ENCODE data around the gene IGF2R. TPM values are rescaled to one million over a fixed set of nuclear protein-coding genes. Genes with fewer than 3 reads are reported as not detected.

IGF2R gene
- total and polyA plus RNA-seq, 2 of the 13 experiments (the other 11 are each of a cell fraction or from before 2014, with no cell fraction given): 38.3 to 70.0 TPM

- no peak for TF ChIP-seq RERE (CRISPR knock-in tag; IDR thresholded peaks at IDR 0.05; ENCODE audit: low read depth)
- TF ChIP-seq TFDP1 (CRISPR knock-in tag; IDR thresholded peaks at IDR 0.05; ENCODE audit: borderline replicate concordance): no peak
- TF ChIP-seq RNF2 (conservative IDR thresholded peaks at IDR 0.05; ENCODE audit: low read depth): no peak
- no peak for TF ChIP-seq ZNF580 (CRISPR knock-in tag; IDR thresholded peaks at IDR 0.05; ENCODE audit: borderline replicate concordance, low read depth)
- TF ChIP-seq ZNF230 (CRISPR knock-in tag; IDR thresholded peaks at IDR 0.05): no peak
- TF ChIP-seq HNRNPUL1 (IDR thresholded peaks at IDR 0.05; ENCODE audit: low read depth, low read length): no peak
- TF ChIP-seq ZUFSP (CRISPR knock-in tag; IDR thresholded peaks at IDR 0.05; ENCODE audit: borderline replicate concordance): no peak
- TF ChIP-seq KLF12 (CRISPR knock-in tag; IDR thresholded peaks at IDR 0.05; ENCODE audit: borderline replicate concordance): no peak
- TF ChIP-seq NFRKB (IDR thresholded peaks at IDR 0.05): no peak
- TF ChIP-seq TEAD3 (CRISPR knock-in tag; optimal IDR thresholded peaks at IDR 0.05; ENCODE audit: borderline replicate concordance): no peak
- TF ChIP-seq PAF1 (CRISPR knock-in tag; IDR thresholded peaks at IDR 0.05): no peak
- TF ChIP-seq ZBTB49 (CRISPR knock-in tag; IDR thresholded peaks at IDR 0.05; ENCODE audit: borderline replicate concordance): no peak
- TF ChIP-seq FOXP4 (CRISPR knock-in tag; IDR thresholded peaks at IDR 0.05): no peak
- TF ChIP-seq POLR2A (IDR thresholded peaks at IDR 0.05; ENCODE audit: insufficient read depth in 1 of 2, low read depth in 2 of 2, low read length in 2 of 2): no peak
- no peak for TF ChIP-seq ZNF17 (CRISPR knock-in tag; IDR thresholded peaks at IDR 0.05)
- TF ChIP-seq ZNF367 (CRISPR knock-in tag; IDR thresholded peaks at IDR 0.05; ENCODE audit: borderline replicate concordance): no peak
Measured at GRCh38 chr6:160101277-160102205, 132.7 kb downstream of the IGF2R start (continued).

Measured in HepG2 (cell line).